Endothelial cell (in vitro differentiated cells): Measurements from ENCODE around the gene STK32A. TPM values are rescaled to one million over a fixed set of nuclear protein-coding genes. Genes with fewer than 3 reads are reported as not detected.

Experiments used
- DNase-seq: peaks from one replicate; pipeline ENCODE4 v3.0.0; 2021; ENCODE audit warnings: low spot score
- H3K27ac Mint-ChIP-seq: one replicate; pipeline ENCODE4 v1.8.0; 2021; ENCODE audit warnings: mixed read lengths, inconsistent platforms; ENCODE audit not compliant: unreplicated experiment
- H3K27me3 Mint-ChIP-seq: one replicate; pipeline ENCODE4 v1.8.0; 2021; ENCODE audit warnings: mild to moderate bottlenecking, moderate library complexity, mixed read lengths, inconsistent platforms; ENCODE audit not compliant: unreplicated experiment
- H3K36me3 Mint-ChIP-seq: one replicate; pipeline ENCODE4 v1.8.0; 2021; ENCODE audit warnings: mild to moderate bottlenecking, low read depth, mixed read lengths, inconsistent platforms; ENCODE audit not compliant: unreplicated experiment
- H3K4me1 Mint-ChIP-seq: one replicate; pipeline ENCODE4 v1.8.0; 2021; ENCODE audit warnings: mild to moderate bottlenecking, mixed read lengths, inconsistent platforms; ENCODE audit not compliant: unreplicated experiment
- H3K4me3 Mint-ChIP-seq: one replicate; pipeline ENCODE4 v1.8.0; 2021; ENCODE audit warnings: mild to moderate bottlenecking, mixed read lengths, inconsistent platforms; ENCODE audit not compliant: unreplicated experiment
- H3K9me3 Mint-ChIP-seq: one replicate; pipeline ENCODE4 v1.8.0; 2021; ENCODE audit warnings: mixed read lengths, inconsistent platforms; ENCODE audit not compliant: unreplicated experiment
- CTCF ChIP-seq: fragments of 200-600 bp; sonication (generic); IDR thresholded peaks from one replicate; pipeline ENCODE4 v1.5.0; 2021; ENCODE audit warnings: antibody characterized with exemption; ENCODE audit not compliant: unreplicated experiment
- total RNA-seq: library from RNA; stranded (reverse); fragmentation: NEBNext Ultra II Directional; extraction: Animal tissue kit (Norgen Biotek cat#: 25700); gene quantifications from one replicate; pipeline ENCODE4 v1.2.1, GENCODE V29; 2021; ENCODE audit not compliant: unreplicated experiment

Gene STK32A
- total RNA-seq, 1 donor from 2014 or later: 0.87 TPM

GRCh38 chr5:147404706-147405105 is 169.9 kb downstream of the STK32A start:
- peaks cover 11% of the 10 kb centered on the region for H3K4me1 Mint-ChIP-seq
- no peak for DNase-seq
- no peaks in the 10 kb centered on the region for H3K9me3 Mint-ChIP-seq
- H3K27ac Mint-ChIP-seq: no peak overlapping the region
- H3K4me3 Mint-ChIP-seq: no peak overlapping the region
- no peaks in the 10 kb centered on the region for H3K36me3 Mint-ChIP-seq
- no peaks in the 10 kb centered on the region for H3K27me3 Mint-ChIP-seq
- TF ChIP-seq CTCF: no peak

- Mint-ChIP-seq H3K4me1 (peaks cover 11% of the 10 kb centered on the region), H3K27me3 (no peaks in the 10 kb centered on the region), H3K4me3 (no peak overlapping the region), H3K9me3 (no peaks in the 10 kb centered on the region), H3K36me3 (no peaks in the 10 kb centered on the region), H3K27ac (no peak overlapping the region)
- no peak for TF ChIP-seq CTCF
- DNase-seq: no peak
Observed at GRCh38 chr5:147406636-147407035, 171.8 kb downstream of the STK32A start.

GRCh38 chr5:147407094-147407681 is 172.4 kb downstream of the STK32A start:
- Mint-ChIP-seq H3K4me3 (no peak overlapping the region), H3K27me3 (peaks cover under 1% of the 10 kb centered on the region), H3K27ac (peak overlapping the region; percentile 37), H3K36me3 (no peaks in the 10 kb centered on the region), H3K4me1 (peaks cover 11% of the 10 kb centered on the region), H3K9me3 (no peaks in the 10 kb centered on the region)
- no peak for TF ChIP-seq CTCF
- DNase-seq: no peak

- no peak for TF ChIP-seq CTCF
- peaks cover 4% of the 10 kb centered on the region for H3K27me3 Mint-ChIP-seq
- no peaks in the 10 kb centered on the region for H3K9me3 Mint-ChIP-seq
- H3K36me3 Mint-ChIP-seq: no peaks in the 10 kb centered on the region
- H3K4me1 Mint-ChIP-seq: peaks cover 5% of the 10 kb centered on the region
- H3K4me3 Mint-ChIP-seq: no peak overlapping the region
- no peak for DNase-seq
- no peak overlapping the region for H3K27ac Mint-ChIP-seq
Observed at GRCh38 chr5:147408980-147409379, 174.2 kb downstream of the STK32A start.

- H3K27me3 Mint-ChIP-seq: peaks cover 4% of the 10 kb centered on the region
- H3K27ac Mint-ChIP-seq: no peak overlapping the region
- H3K36me3 Mint-ChIP-seq: no peaks in the 10 kb centered on the region
- DNase-seq: no peak
- TF ChIP-seq CTCF: no peak
- no peaks in the 10 kb centered on the region for H3K4me1 Mint-ChIP-seq
- H3K9me3 Mint-ChIP-seq: no peaks in the 10 kb centered on the region
- no peak overlapping the region for H3K4me3 Mint-ChIP-seq
Observed at GRCh38 chr5:147410496-147411358, 175.9 kb downstream of the STK32A start.
